Measurements from ENCODE around the gene CDK12. TPM values are rescaled to one million over a fixed set of nuclear protein-coding genes. Genes with fewer than 3 reads are reported as not detected.

Gene CDK12
- total and polyA plus RNA-seq, 2 experiments from 2014 or later: 20.9 to 55.3 TPM

DNA sequence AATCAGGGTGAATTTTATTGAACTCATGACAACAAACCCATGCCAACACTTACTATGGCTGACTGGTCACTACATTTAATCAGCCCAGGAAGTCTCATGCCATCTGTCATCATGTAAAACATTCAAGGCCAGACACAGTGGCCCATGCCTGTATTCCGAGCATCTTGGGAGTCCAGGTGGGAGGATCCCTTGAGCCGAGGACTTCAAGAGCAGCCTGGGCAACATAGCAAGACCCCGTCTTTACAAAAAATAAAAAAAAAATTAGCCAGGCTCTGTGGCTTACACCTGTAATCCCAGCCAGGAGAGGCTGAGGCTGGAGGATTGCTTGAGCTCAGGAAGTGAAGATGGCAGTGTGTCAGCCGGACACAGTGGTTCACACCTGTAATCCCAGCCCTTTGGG is 5.4 kb upstream of the CDK12 start (continued):
- TF ChIP-seq, protein P1, sequence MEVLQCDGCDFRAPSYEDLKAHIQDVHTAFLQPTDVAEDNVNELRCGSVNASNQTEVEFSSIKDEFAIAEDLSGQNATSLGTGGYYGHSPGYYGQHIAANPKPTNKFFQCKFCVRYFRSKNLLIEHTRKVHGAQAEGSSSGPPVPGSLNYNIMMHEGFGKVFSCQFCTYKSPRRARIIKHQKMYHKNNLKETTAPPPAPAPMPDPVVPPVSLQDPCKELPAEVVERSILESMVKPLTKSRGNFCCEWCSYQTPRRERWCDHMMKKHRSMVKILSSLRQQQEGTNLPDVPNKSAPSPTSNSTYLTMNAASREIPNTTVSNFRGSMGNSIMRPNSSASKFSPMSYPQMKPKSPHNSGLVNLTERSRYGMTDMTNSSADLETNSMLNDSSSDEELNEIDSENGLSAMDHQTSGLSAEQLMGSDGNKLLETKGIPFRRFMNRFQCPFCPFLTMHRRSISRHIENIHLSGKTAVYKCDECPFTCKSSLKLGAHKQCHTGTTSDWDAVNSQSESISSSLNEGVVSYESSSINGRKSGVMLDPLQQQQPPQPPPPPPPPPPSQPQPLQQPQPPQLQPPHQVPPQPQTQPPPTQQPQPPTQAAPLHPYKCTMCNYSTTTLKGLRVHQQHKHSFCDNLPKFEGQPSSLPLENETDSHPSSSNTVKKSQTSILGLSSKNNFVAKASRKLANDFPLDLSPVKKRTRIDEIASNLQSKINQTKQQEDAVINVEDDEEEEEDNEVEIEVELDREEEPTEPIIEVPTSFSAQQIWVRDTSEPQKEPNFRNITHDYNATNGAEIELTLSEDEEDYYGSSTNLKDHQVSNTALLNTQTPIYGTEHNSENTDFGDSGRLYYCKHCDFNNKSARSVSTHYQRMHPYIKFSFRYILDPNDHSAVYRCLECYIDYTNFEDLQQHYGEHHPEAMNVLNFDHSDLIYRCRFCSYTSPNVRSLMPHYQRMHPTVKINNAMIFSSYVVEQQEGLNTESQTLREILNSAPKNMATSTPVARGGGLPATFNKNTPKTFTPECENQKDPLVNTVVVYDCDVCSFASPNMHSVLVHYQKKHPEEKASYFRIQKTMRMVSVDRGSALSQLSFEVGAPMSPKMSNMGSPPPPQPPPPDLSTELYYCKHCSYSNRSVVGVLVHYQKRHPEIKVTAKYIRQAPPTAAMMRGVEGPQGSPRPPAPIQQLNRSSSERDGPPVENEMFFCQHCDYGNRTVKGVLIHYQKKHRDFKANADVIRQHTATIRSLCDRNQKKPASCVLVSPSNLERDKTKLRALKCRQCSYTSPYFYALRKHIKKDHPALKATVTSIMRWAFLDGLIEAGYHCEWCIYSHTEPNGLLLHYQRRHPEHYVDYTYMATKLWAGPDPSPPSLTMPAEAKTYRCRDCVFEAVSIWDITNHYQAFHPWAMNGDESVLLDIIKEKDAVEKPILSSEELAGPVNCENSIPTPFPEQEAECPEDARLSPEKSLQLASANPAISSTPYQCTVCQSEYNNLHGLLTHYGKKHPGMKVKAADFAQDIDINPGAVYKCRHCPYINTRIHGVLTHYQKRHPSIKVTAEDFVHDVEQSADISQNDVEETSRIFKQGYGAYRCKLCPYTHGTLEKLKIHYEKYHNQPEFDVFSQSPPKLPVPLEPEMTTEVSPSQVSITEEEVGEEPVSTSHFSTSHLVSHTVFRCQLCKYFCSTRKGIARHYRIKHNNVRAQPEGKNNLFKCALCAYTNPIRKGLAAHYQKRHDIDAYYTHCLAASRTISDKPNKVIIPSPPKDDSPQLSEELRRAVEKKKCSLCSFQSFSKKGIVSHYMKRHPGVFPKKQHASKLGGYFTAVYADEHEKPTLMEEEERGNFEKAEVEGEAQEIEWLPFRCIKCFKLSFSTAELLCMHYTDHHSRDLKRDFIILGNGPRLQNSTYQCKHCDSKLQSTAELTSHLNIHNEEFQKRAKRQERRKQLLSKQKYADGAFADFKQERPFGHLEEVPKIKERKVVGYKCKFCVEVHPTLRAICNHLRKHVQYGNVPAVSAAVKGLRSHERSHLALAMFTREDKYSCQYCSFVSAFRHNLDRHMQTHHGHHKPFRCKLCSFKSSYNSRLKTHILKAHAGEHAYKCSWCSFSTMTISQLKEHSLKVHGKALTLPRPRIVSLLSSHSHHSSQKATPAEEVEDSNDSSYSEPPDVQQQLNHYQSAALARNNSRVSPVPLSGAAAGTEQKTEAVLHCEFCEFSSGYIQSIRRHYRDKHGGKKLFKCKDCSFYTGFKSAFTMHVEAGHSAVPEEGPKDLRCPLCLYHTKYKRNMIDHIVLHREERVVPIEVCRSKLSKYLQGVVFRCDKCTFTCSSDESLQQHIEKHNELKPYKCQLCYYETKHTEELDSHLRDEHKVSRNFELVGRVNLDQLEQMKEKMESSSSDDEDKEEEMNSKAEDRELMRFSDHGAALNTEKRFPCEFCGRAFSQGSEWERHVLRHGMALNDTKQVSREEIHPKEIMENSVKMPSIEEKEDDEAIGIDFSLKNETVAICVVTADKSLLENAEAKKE (CRISPR knock-in tag; IDR thresholded peaks at IDR 0.05): no peak
- TF ChIP-seq NANOG (IDR thresholded peaks at IDR 0.05; ENCODE audit: borderline replicate concordance): no peak
- no peak for TF ChIP-seq EZH2 (IDR thresholded peaks at IDR 0.05; ENCODE audit: low read depth, unreplicated experiment)
- TF ChIP-seq, protein P2, sequence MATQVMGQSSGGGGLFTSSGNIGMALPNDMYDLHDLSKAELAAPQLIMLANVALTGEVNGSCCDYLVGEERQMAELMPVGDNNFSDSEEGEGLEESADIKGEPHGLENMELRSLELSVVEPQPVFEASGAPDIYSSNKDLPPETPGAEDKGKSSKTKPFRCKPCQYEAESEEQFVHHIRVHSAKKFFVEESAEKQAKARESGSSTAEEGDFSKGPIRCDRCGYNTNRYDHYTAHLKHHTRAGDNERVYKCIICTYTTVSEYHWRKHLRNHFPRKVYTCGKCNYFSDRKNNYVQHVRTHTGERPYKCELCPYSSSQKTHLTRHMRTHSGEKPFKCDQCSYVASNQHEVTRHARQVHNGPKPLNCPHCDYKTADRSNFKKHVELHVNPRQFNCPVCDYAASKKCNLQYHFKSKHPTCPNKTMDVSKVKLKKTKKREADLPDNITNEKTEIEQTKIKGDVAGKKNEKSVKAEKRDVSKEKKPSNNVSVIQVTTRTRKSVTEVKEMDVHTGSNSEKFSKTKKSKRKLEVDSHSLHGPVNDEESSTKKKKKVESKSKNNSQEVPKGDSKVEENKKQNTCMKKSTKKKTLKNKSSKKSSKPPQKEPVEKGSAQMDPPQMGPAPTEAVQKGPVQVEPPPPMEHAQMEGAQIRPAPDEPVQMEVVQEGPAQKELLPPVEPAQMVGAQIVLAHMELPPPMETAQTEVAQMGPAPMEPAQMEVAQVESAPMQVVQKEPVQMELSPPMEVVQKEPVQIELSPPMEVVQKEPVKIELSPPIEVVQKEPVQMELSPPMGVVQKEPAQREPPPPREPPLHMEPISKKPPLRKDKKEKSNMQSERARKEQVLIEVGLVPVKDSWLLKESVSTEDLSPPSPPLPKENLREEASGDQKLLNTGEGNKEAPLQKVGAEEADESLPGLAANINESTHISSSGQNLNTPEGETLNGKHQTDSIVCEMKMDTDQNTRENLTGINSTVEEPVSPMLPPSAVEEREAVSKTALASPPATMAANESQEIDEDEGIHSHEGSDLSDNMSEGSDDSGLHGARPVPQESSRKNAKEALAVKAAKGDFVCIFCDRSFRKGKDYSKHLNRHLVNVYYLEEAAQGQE (IDR thresholded peaks at IDR 0.05; ENCODE audit: unreplicated experiment): no peak

DNA sequence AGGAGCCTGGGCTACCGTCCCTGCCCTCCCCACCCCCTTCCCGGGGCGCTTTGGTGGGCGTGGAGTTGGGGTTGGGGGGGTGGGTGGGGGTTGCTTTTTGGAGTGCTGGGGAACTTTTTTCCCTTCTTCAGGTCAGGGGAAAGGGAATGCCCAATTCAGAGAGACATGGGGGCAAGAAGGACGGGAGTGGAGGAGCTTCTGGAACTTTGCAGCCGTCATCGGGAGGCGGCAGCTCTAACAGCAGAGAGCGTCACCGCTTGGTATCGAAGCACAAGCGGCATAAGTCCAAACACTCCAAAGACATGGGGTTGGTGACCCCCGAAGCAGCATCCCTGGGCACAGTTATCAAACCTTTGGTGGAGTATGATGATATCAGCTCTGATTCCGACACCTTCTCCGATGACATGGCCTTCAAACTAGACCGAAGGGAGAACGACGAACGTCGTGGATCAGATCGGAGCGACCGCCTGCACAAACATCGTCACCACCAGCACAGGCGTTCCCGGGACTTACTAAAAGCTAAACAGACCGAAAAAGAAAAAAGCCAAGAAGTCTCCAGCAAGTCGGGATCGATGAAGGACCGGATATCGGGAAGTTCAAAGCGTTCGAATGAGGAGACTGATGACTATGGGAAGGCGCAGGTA is 762 bp downstream of the CDK12 start:
- peak overlapping the region; percentile 86; the same call in 1 of the 2 replicates for H3K27ac ChIP-seq (ENCODE audit: low read depth)
- H3K79me2 ChIP-seq (replicated peaks; ENCODE audit: insufficient read depth): peaks cover 52% of the 10 kb centered on the region
- H3F3A ChIP-seq (replicated peaks; ENCODE audit: low read depth): 0 out of 2 replicates have a peak, but pooled peaks cover 4% of the 10 kb centered on the region
- H3K4me1 Mint-ChIP-seq: peaks cover 3% of the 10 kb centered on the region; the same call in 2 of the 3 replicates
- H3K27ac Mint-ChIP-seq: peak overlapping the region; percentile 82
- H3K36me3 Mint-ChIP-seq (ENCODE audit: low read depth): peaks cover 23% of the 10 kb centered on the region; the same call in 2 of the 3 replicates
- peaks cover 12% of the 10 kb centered on the region for H3K27me3 Mint-ChIP-seq (ENCODE audit: insufficient read depth, low read depth, poor library complexity)
- peak; percentile 36 for DNase-seq (ENCODE audit: low spot score)
- no peak overlapping the region for H2AFZ ChIP-seq
- H3K4me1 ChIP-seq (ENCODE audit: insufficient read depth): peaks cover 15% of the 10 kb centered on the region
- H3K4me3 ChIP-seq: peak overlapping the region; percentile 98
- H3K4me2 ChIP-seq: peak overlapping the region; percentile 100
- H4K20me1 ChIP-seq (replicated peaks; ENCODE audit: insufficient read depth): peaks cover 39% of the 10 kb centered on the region
- H3K9me3 Mint-ChIP-seq: no peaks in the 10 kb centered on the region
- no peaks in the 10 kb centered on the region for H3K27me3 ChIP-seq (ENCODE audit: insufficient read depth)
- H3K9me2 ChIP-seq (ENCODE audit: insufficient read depth): no peaks in the 10 kb centered on the region
- peak; percentile 20 for ATAC-seq
- peak overlapping the region; percentile 89 for H3K4me3 Mint-ChIP-seq
- H3K36me3 ChIP-seq (ENCODE audit: insufficient read depth): no peaks in the 10 kb centered on the region
- TF ChIP-seq, protein P3, sequence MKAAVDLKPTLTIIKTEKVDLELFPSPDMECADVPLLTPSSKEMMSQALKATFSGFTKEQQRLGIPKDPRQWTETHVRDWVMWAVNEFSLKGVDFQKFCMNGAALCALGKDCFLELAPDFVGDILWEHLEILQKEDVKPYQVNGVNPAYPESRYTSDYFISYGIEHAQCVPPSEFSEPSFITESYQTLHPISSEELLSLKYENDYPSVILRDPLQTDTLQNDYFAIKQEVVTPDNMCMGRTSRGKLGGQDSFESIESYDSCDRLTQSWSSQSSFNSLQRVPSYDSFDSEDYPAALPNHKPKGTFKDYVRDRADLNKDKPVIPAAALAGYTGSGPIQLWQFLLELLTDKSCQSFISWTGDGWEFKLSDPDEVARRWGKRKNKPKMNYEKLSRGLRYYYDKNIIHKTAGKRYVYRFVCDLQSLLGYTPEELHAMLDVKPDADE (IDR thresholded peaks at IDR 0.05): no peak
- no peak for TF ChIP-seq ZNF331 (CRISPR knock-in tag; IDR thresholded peaks at IDR 0.05; ENCODE audit: low read depth)
